Lung (tissue), 12 donors: ENCODE results near the gene ATCAY. TPM values are rescaled to one million over a fixed set of nuclear protein-coding genes. Genes with fewer than 3 reads are reported as not detected.
"Not testable (repeated sequence)": the region's sequence is repeated elsewhere in the genome, so short reads cannot be mapped to it uniquely, and the experiment has no call there.

Experiments used
- ATAC-seq: fragments of 200-7000 bp; cut with Tn5 transposase; one replicate; pipeline ENCODE4 v1.9.1; 2020; ENCODE audit warnings: moderate number of reproducible peaks; ENCODE audit not compliant: insufficient read depth, low FRiP score
- DNase-seq, 3 donors: peaks; one replicate each; pipeline ENCODE4 v3.0.0-alpha.2; 2013 to 2017
- H3K27ac ChIP-seq, 2 donors: one replicate each; pipeline ENCODE4 v1.5.1; 2013; ENCODE audit warnings: mild to moderate bottlenecking in 2 of 2, moderate library complexity in 2 of 2, control low read depth in 1 of 2, inconsistent platforms in 1 of 2, low read depth in 1 of 2, low read length in 1 of 2
- H3K27me3 ChIP-seq, 3 donors: one replicate each; pipeline ENCODE4 v1.5.1; 2013; ENCODE audit warnings: low read length in 2 of 3; ENCODE audit not compliant: control insufficient read depth in 3 of 3, insufficient read depth in 3 of 3
- H3K36me3 ChIP-seq, 4 donors: one replicate each; pipeline ENCODE4 v1.5.1; 2013; ENCODE audit warnings: low read length in 4 of 4, mild to moderate bottlenecking in 1 of 4, moderate library complexity in 1 of 4; ENCODE audit not compliant: control insufficient read depth in 4 of 4, insufficient read depth in 4 of 4
- H3K4me1 ChIP-seq, 5 donors: one replicate each; pipeline ENCODE4 v1.5.1; 2013; ENCODE audit warnings: low read length in 5 of 5, mild to moderate bottlenecking in 2 of 5, moderate library complexity in 1 of 5; ENCODE audit not compliant: control insufficient read depth in 5 of 5, insufficient read depth in 5 of 5
- H3K4me3 ChIP-seq: one replicate; pipeline ENCODE4 v1.5.1; 2013; ENCODE audit warnings: mild to moderate bottlenecking, control low read depth, moderate library complexity
- H3K9ac ChIP-seq, 2 donors: one replicate each; pipeline ENCODE4 v1.5.1; 2013; ENCODE audit warnings: low read length in 2 of 2, control low read depth in 1 of 2; ENCODE audit not compliant: insufficient read depth in 1 of 2
- H3K9me3 ChIP-seq, 4 donors: one replicate each; pipeline ENCODE4 v1.5.1; 2013; ENCODE audit warnings: low read length in 3 of 4, mild to moderate bottlenecking in 1 of 4, moderate library complexity in 1 of 4; ENCODE audit not compliant: control insufficient read depth in 4 of 4, insufficient read depth in 3 of 4
- CTCF ChIP-seq: IDR thresholded peaks from 2 replicates; pipeline ENCODE4 v1.5.1; 2012; ENCODE audit warnings: mild to moderate bottlenecking; ENCODE audit errors: control extremely low read depth, extremely low read depth
- WGBS, 2 donors: extraction: QIAGEN DNeasy Blood & Tissue Kit; methylation state at CpG; one replicate each; pipeline ENCODE4 v1.1.7; 2013; 5-methylcytosine and 5-hydroxymethylcytosine counted together
- polyA plus RNA-seq, 2 donors: library from polyadenylated mRNA; stranded (reverse); fragments of 200-250 nt; gene quantifications; one replicate each; pipeline ENCODE4 v1.2.1, GENCODE V29; 2013
- total RNA-seq, 2 donors: library from RNA; depleted of rRNA in 1 of 2; stranded (reverse); fragments of >200 nt in 1 of 2; gene quantifications; one replicate each; pipeline ENCODE4 v1.2.1, GENCODE V29; 2014 to 2021
- donor health status: control.
- donor health status: control.
- donor health status: Bipolar disorder and iron deficiency.
- donor health status: healthy.
- donor health status: DM: yes; HTN: yes; CAD: no.

The ATCAY gene
- total and polyA plus RNA-seq, 4 donors: under 0.01 to 0.09 TPM; not detected in 2

GRCh38 chr19:3890591-3890990 lies 10.1 kb downstream of the ATCAY start:
- DNase-seq: no peak
- H3K4me3 ChIP-seq: no peak overlapping the region
- peaks cover 0 to 4% (median 0%) of the 10 kb centered on the region in 4 donors for H3K9me3 ChIP-seq
- no peak overlapping the region for H3K9ac ChIP-seq
- ATAC-seq: no peak
- TF ChIP-seq CTCF: no peak
- H3K4me1 ChIP-seq: no peaks in the 10 kb centered on the region
- WGBS, 2 donors: 77% methylated on average over 17 of the region's 17 CpGs
- H3K36me3 ChIP-seq: no peaks in the 10 kb centered on the region
- H3K27ac ChIP-seq: no peak overlapping the region
- H3K27me3 ChIP-seq: no peaks in the 10 kb centered on the region

GRCh38 chr19:3893509-3894179 lies 13.2 kb downstream of the ATCAY start:
- Histone ChIP-seq H3K9me3 (peaks cover 0 to 10% (median 0%) of the 10 kb centered on the region in 4 donors), H3K4me1 (no peaks in the 10 kb centered on the region), H3K36me3 (no peaks in the 10 kb centered on the region), H3K9ac (no peak overlapping the region), H3K27ac (no peak overlapping the region), H3K27me3 (no peaks in the 10 kb centered on the region), H3K4me3 (no peak overlapping the region)
- no peak for DNase-seq
- no peak for TF ChIP-seq CTCF
- 63 to 74% methylated on average over 12 of the region's 12 CpGs for WGBS, 2 donors
- ATAC-seq: no peak

GRCh38 chr19:3894959-3895358 lies 14.5 kb downstream of the ATCAY start:
- H3K4me1 ChIP-seq, DNase-seq: not testable (repeated sequence)
- peaks cover 0 to 13% (median 0%) of the 10 kb centered on the region in 4 donors for H3K9me3 ChIP-seq

GRCh38 chr19:3895788-3896187 lies 15.3 kb downstream of the ATCAY start:
- Histone ChIP-seq H3K4me1 (no peaks in the 10 kb centered on the region), H3K4me3 (no peak overlapping the region), H3K27me3 (no peaks in the 10 kb centered on the region), H3K9me3 (peaks cover 0 to 13% (median 0%) of the 10 kb centered on the region in 4 donors), H3K36me3 (no peaks in the 10 kb centered on the region), H3K9ac (no peak overlapping the region), H3K27ac (no peak overlapping the region)
- DNase-seq (no peak), ATAC-seq (no peak)
- TF ChIP-seq CTCF: no peak
- 83 to 89% methylated on average over 5 of the region's 5 CpGs for WGBS, 2 donors

More at GRCh38 chr19:3894959-3895358, 14.5 kb downstream of the ATCAY start:
- H3K4me3 ChIP-seq, H3K9ac ChIP-seq, H3K27me3 ChIP-seq, H3K36me3 ChIP-seq, ATAC-seq, H3K27ac ChIP-seq: not testable (repeated sequence)
- 80 to 88% methylated on average over 5 of the region's 5 CpGs for WGBS, 2 donors
